GM18858 (cell line): ENCODE data around the gene DLST.
"Not testable (repeated sequence)": the region's sequence is repeated elsewhere in the genome, so short reads cannot be mapped to it uniquely, and the experiment has no call there.

Source experiments
- ATAC-seq: cut with Tn5 transposase; IDR thresholded peaks from one replicate; pipeline ENCODE4 v1.9.1; 2021; ENCODE audit not compliant: unreplicated experiment

DLST gene

GRCh38 chr14:74915826-74916225 is 34.1 kb downstream of the DLST start:
- no peak for ATAC-seq

GRCh38 chr14:74917178-74917543 is 35.4 kb downstream of the DLST start:
- no peak for ATAC-seq

GRCh38 chr14:74917646-74918081 is 35.9 kb downstream of the DLST start:
- ATAC-seq = no peak

- ATAC-seq = no peak
These were observed 36.7 kb downstream of the DLST start for GRCh38 chr14:74918380-74918779.

- ATAC-seq = no peak
These were observed 37.9 kb downstream of the DLST start for GRCh38 chr14:74919421-74920165.

GRCh38 chr14:74920281-74920680 is 38.6 kb downstream of the DLST start:
- no peak for ATAC-seq

- ATAC-seq = no peak
These were observed 39.4 kb downstream of the DLST start for GRCh38 chr14:74921053-74921620.

- ATAC-seq = no peak
These were observed 40.5 kb downstream of the DLST start for GRCh38 chr14:74921987-74922751.

GRCh38 chr14:74922752-74923401 is 41.2 kb downstream of the DLST start, which contains the start of gene RPS6KL1:
TSS of gene RPS6KL1 (minus strand) at chr14:74923260. CDS start at chr14:74921541, 1,719 bp downstream.
- peak; percentile 80 for ATAC-seq

GRCh38 chr14:74924061-74924460 is 42.3 kb downstream of the DLST start:
- no peak for ATAC-seq

- ATAC-seq = no peak
These were observed 45.5 kb downstream of the DLST start for GRCh38 chr14:74927225-74927624.

- ATAC-seq = no peak
These were observed 47.5 kb downstream of the DLST start for GRCh38 chr14:74929242-74929641.

- ATAC-seq = not testable (repeated sequence)
These were observed 50.0 kb downstream of the DLST start for GRCh38 chr14:74931744-74932143.

GRCh38 chr14:74932401-74932901 is 50.7 kb downstream of the DLST start:
- ATAC-seq = no peak

GRCh38 chr14:74932936-74933335 is 51.2 kb downstream of the DLST start:
- ATAC-seq = not testable (repeated sequence)

GRCh38 chr14:74934041-74934440 is 52.3 kb downstream of the DLST start:
- no peak for ATAC-seq

GRCh38 chr14:74934476-74935359 is 53.0 kb downstream of the DLST start:
- ATAC-seq = no peak

GRCh38 chr14:74935360-74935680 is 53.6 kb downstream of the DLST start:
- no peak for ATAC-seq

- no peak for ATAC-seq
These were observed 54.4 kb downstream of the DLST start for GRCh38 chr14:74936151-74936550.

GRCh38 chr14:74936731-74937130 is 55.0 kb downstream of the DLST start:
- ATAC-seq = no peak
